GM19438 (cell line): ENCODE measurements around the gene CTDP1.

Experiments used
- ATAC-seq: cut with Tn5 transposase; IDR thresholded peaks from one replicate; pipeline ENCODE4 v1.9.1; 2021; ENCODE audit warnings: low read depth; ENCODE audit not compliant: unreplicated experiment

Gene CTDP1

GRCh38 chr18:79775441-79776221, 96.0 kb downstream of the CTDP1 start:
- ATAC-seq = no peak

- no peak for ATAC-seq
Observed at GRCh38 chr18:79776674-79777073, 97.1 kb downstream of the CTDP1 start.

GRCh38 chr18:79778291-79778791, 98.7 kb downstream of the CTDP1 start:
- ATAC-seq = no peak

- ATAC-seq = no peak
Observed at GRCh38 chr18:79779021-79779699, 99.6 kb downstream of the CTDP1 start.

- no peak for ATAC-seq
Observed at GRCh38 chr18:79779700-79780190, 100.1 kb downstream of the CTDP1 start.

- ATAC-seq = no peak
Observed at GRCh38 chr18:79780547-79780946, 100.9 kb downstream of the CTDP1 start.

GRCh38 chr18:79781331-79781941, 101.8 kb downstream of the CTDP1 start:
- no peak for ATAC-seq

GRCh38 chr18:79782566-79783308, 103.1 kb downstream of the CTDP1 start:
- no peak for ATAC-seq

GRCh38 chr18:79784071-79784913, 104.7 kb downstream of the CTDP1 start:
- ATAC-seq = no peak

GRCh38 chr18:79784965-79785770, 105.6 kb downstream of the CTDP1 start:
- ATAC-seq = no peak

GRCh38 chr18:79785831-79786230, 106.2 kb downstream of the CTDP1 start:
- ATAC-seq = no peak

GRCh38 chr18:79786304-79786703, 106.7 kb downstream of the CTDP1 start:
- ATAC-seq = no peak

- ATAC-seq = no peak
Observed at GRCh38 chr18:79786786-79787526, 107.4 kb downstream of the CTDP1 start.

- ATAC-seq = no peak
Observed at GRCh38 chr18:79787527-79787864, 107.9 kb downstream of the CTDP1 start.

- no peak for ATAC-seq
Observed at GRCh38 chr18:79787865-79788733, 108.5 kb downstream of the CTDP1 start.

GRCh38 chr18:79788734-79789085, 109.1 kb downstream of the CTDP1 start:
- no peak for ATAC-seq

GRCh38 chr18:79789091-79789891, 109.7 kb downstream of the CTDP1 start:
- no peak for ATAC-seq
